Left colon (tissue), 2 donors: Measurements from ENCODE around the gene ZCCHC13. TPM values are rescaled to one million over a fixed set of nuclear protein-coding genes. Genes with fewer than 3 reads are reported as not detected.
"Not testable (repeated sequence)": the region's sequence is repeated elsewhere in the genome, so short reads cannot be mapped to it uniquely, and the experiment has no call there.

ENCODE experiments used
- ATAC-seq: fragments of 200-7000 bp; cut with Tn5 transposase; one replicate; pipeline ENCODE4 v1.9.1; 2020; ENCODE audit warnings: mild to moderate bottlenecking, moderate library complexity
- DNase-seq, 2 donors: peaks; one replicate each; pipeline ENCODE4 v3.0.0-alpha.2; 2020
- intact Hi-C, 2 donors: fragments of 100-400 bp; cut with DNase I in 1 of 2; cut with micrococcal nuclease in 1 of 2; formaldehyde crosslinking; loops; one replicate each; pipeline versions ENCODE4 v1.11.2 to v1.14.0; 2022; cut with DNase I, micrococcal nuclease
- total RNA-seq, 2 donors: library from RNA; stranded (reverse); fragmentation: NEBNext Ultra II Directional; extraction: Animal tissue kit (Norgen Biotek cat#: 25700); gene quantifications; one replicate each; pipeline ENCODE4 v1.2.1, GENCODE V29; 2021
- donor health status: DM: no; HTN: no; CAD: no.
- donor health status: DM: yes; HTN: yes; CAD: no.

The ZCCHC13 gene
- total RNA-seq, 2 donors from 2014 or later = not detected

GRCh38 chrX:74300869-74301268, 3.1 kb upstream of the ZCCHC13 start:
- intact Hi-C loops = no loop called here
- no peak for ATAC-seq
- no peak for DNase-seq

DNA sequence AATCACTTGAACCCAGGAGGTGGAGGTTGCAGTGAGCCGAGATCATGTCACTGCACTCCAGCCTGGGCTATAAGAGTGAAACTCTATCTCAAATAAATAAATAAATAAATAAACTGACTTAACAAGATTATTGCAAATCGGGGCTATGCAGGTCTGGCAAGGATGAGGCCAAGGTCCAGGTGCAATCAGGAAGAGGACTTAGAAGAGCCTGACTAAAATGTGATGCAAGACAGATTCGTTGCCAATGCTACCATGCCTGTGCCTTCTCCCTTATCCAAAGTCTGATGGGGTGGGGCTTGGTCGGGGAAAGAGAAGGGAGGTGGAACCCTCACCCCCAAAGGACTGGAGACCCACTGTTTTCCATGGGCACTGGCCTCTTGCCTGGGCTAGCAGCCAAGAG, 14.7 kb downstream of the ZCCHC13 start:
- intact Hi-C loops = no loop called here
- DNase-seq (peak; percentile 23 to 40), ATAC-seq (peak; percentile 99)

DNA sequence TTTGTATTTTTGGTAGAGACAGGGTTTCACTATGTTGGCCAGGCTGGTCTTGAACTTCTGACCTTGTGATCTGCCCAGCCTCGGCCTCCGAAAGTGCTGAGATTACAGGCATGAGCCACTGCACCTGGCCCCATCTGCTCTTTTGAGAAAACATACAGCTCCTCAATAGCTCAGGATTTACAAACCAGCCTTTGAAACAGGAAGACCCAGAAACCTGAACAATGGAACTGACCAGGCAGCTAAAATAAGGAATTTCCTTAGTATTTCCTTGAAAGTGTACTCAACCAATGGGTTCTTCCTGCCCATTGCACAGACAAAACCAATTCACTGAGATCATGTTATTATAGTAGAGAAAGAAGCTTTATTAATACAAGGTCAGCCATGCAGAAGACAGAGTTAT, 15.3 kb downstream of the ZCCHC13 start:
- ATAC-seq, DNase-seq, intact Hi-C loops: not testable (repeated sequence)

DNA sequence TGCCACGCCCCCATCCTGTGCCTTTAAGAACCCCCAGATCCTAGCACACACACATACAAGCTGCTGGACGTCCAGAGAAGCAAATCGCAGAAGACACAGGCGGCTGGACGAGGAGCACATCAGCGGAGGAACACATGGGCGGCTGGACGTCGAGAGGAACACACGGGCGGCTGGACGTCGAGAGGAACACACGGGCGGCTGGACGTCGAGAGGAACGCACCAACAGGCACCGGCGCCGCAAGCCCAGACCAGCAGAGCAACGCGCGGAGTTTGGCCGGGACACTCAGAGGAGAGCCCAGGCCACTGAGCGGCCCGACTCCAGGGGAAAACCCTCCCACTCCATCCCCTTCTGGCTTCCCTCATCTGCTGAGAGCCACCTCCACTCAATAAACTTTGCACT, 17.2 kb downstream of the ZCCHC13 start:
- intact Hi-C loops = no loop called here
- no peak for ATAC-seq

GRCh38 chrX:74324131-74324530, 20.2 kb downstream of the ZCCHC13 start:
- intact Hi-C loops = no loop called here
- DNase-seq = no peak
- no peak for ATAC-seq

More for the DNA sequence above, 17.2 kb downstream of the ZCCHC13 start:
- DNase-seq = no peak

DNA sequence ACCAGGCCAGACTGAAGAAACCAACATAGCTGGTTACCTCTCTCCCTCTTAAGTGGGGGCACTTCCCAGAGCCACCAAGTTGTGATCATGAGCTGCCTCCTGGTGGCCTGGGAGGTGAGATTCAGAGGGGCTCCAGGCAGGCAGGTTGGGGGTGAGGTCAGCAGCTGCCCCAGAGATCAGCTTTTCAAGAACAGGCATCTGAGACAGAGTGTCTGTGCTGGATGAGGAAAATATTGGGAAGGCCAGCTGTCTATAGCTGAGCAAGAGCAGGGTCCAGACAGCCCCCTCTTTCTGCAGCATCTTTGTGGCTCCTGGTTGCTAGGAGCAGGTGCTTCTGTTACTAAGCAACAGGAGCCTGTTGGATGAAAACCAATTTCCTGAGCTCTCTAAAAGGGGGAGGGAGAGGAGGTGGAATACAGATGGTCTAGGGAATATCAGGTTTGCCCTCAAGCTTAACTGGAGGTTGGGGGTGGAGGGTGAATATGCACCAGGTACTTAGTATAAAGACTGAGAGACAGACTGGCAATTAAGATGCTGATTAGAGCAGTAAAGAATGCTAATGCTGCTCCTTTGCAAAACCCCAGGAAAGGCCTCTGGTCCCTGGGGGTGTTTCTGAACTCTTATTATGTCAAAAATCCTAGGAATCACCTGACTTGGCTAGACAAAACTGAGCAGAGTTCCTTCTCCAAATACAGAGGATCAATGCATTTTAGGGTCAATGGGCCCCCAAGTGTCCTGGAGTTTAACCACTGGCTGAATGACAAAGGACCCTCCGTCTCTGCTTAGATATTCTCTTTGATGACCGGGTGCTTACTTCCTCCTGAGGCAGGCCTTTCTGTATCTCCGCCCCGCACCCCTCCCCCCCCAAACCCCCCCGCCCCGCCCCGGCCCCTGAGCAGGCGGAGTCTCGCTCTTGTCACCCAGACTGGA, 21.4 kb downstream of the ZCCHC13 start:
- no peak for DNase-seq
- intact Hi-C loops = no loop called here
- ATAC-seq = no peak

- intact Hi-C loops = no loop called here
- no peak for ATAC-seq
- DNase-seq = no peak
Measured at GRCh38 chrX:74338852-74339251, 34.9 kb downstream of the ZCCHC13 start.

DNA sequence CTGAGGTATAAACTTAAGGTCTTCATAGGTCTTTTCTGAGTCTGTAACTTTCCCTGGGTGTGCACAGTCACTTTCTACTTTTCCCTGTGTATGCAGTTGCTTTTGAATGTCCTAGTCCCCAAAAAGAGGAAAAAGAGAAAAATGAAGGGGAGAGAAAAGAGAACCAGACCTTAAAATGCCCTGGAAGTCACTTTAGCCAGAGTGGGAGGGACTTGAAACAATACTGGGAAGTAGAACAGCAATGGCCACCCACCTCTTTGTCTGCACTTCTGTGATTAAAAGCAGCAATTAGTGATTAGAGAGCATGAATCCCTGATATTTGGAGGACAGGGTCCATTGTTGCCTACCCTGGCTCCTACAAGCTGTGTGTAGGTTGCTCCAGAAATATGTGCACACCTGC, 36.1 kb downstream of the ZCCHC13 start:
- ATAC-seq (no peak), DNase-seq (no peak)
- intact Hi-C loops = loop anchor here in 1 of 2 donors (10.0 kb wide), 1 partner anchor 485 kb away; the partner anchor contains the start of gene XIST

DNA sequence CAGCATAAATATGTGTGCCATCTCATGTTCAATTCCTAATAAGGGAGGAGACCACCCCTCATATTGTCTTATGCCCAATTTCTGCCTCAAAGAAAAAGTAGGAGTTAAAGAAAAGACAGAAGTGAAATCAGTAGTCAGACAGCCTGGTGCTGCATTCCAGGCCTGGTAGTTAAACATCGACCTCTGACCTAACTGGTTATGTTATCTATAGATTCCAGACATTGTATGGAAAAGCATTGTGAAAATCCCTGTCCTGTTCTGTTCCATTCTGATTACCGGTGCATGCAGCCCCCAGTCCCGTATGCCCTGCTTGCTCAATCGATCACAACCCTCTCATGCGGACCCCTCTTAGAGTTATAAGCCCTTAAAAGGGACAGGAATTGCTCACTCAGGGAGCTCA, 38.2 kb downstream of the ZCCHC13 start:
- intact Hi-C loops = loop anchor here in 1 of 2 donors (10.0 kb wide), 1 partner anchor 487 kb away; the partner anchor contains the start of gene XIST
- ATAC-seq, DNase-seq: not testable (repeated sequence)

DNA sequence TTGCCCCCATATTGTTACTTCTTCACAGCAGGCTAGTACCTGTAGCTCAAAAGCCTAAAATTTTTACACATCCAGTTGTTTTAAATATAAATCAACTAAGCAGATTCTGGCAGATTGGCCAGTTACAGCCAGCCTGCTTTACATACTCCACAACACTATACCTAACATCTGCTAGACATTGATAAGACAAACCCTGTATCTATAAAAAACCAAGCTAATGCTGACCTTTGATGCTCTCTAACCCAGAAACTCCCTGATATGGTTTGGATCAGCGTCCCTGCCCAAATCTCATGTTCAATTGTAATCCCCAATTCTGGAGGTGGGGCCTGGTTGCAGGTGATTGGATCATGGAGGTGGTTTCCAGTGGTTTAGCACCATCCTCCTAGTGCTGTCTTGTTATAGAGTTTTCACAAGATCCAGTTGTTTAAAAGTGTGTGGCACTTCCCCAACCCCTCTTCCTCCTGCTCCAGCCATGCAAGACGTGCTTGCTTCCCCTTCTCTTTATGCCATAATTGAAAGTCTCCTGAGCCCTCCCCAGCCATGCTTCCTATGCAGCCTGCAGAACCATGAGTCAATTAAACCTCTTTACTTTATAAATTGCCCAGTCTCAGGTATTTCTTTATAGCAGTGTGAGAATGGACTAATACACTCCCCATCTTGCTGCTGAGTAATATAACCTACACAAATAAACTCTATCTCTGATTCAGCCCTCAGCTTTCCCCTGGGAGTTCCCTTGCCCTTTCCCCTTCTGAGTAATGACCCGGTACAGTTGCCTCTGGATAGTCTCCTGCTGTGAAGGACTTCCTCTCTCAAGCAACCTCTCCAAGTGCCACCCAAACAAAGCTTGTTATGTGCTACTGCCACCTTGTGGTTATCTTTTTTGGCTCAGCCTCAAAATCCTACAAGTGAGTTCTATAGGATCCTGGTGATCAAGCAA, 39.6 kb downstream of the ZCCHC13 start:
- ATAC-seq = peak; percentile 98
- intact Hi-C loops = loop anchor here in 1 of 2 donors (10.0 kb wide), 1 partner anchor 489 kb away; the partner anchor contains the start of gene XIST
- peak; percentile 55 to 56 for DNase-seq

GRCh38 chrX:74344280-74344622, 40.3 kb downstream of the ZCCHC13 start:
- no peak for DNase-seq
- intact Hi-C loops = loop anchor here in 1 of 2 donors (10.0 kb wide), 1 partner anchor 489 kb away; the partner anchor contains the start of gene XIST

GRCh38 chrX:74346088-74346487, 42.1 kb downstream of the ZCCHC13 start:
- DNase-seq (no peak), ATAC-seq (no peak)
- intact Hi-C loops = loop anchor here in 1 of 2 donors (10.0 kb wide), 1 partner anchor 491 kb away; the partner anchor contains the start of gene XIST

More at GRCh38 chrX:74344280-74344622, 40.3 kb downstream of the ZCCHC13 start:
- no peak for ATAC-seq

DNA sequence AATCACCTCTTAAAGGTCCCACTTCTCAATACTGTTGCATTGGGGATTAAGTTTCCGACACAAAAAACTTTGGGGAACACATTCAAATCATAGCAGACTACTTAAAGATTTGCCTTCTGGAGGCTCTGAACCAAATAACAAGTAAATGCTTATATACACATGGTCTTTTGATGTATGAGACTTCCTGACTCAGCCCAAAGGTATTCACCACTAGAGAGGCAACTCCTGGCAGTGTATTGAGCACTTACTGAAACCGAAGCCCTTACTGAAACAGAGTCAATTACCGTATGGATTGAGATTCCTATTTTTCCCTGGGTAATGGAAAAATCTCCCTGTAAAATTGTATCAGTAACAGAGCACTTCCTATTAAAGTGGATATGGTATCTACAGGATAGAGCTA, 45.4 kb downstream of the ZCCHC13 start:
- ATAC-seq = no peak
- no peak for DNase-seq
- intact Hi-C loops = loop anchor here in 1 of 2 donors (10.0 kb wide), 1 partner anchor 495 kb away; the partner anchor contains the start of gene XIST

DNA sequence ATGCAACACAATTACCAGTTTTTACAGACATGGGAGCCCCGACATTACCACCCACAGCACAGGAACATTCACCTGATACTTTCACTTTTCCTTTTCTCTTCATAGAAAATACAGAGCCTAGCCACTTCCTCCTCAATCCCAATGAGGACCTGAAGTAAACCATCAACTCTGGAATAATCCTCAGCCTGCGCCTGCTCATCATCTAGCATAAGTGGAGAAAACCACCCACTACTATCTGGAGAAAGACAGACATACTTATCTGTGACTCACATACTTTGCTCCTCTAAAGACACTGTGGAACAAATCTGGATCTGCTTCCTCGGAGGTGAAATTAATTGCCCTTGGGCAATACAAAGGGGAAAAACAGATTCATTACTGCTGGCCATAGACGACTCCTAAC, 47.8 kb downstream of the ZCCHC13 start:
- ATAC-seq (no peak), DNase-seq (no peak)
- intact Hi-C loops = no loop called here

GRCh38 chrX:74353984-74354383, 50.0 kb downstream of the ZCCHC13 start:
- ATAC-seq (no peak), DNase-seq (no peak)
- intact Hi-C loops = no loop called here
